ENCODE results near the gene PTPRN2.

The PTPRN2 gene

GRCh38 chr7:158270106-158270775 is 317.4 kb downstream of the PTPRN2 start:
- intact Hi-C loops (cut with DNase I), result no loop called here
- DNase-seq, result peak in 10 of 42 donors; percentile 4 to 37 (median 12)

GRCh38 chr7:158268816-158269535 is 318.6 kb downstream of the PTPRN2 start:
- peak in 16 of 42 donors; percentile 1 to 39 (median 10) for DNase-seq

GRCh38 chr7:158267742-158268435 is 319.7 kb downstream of the PTPRN2 start:
- DNase-seq, result peak in 16 of 42 donors; percentile 6 to 38 (median 14)
- intact Hi-C loops (cut with DNase I), result no loop called here

More at GRCh38 chr7:158268816-158269535, 318.6 kb downstream of the PTPRN2 start:
- intact Hi-C loops (cut with DNase I), result no loop called here

GRCh38 chr7:158266817-158267741 is 320.5 kb downstream of the PTPRN2 start:
- intact Hi-C loops (cut with DNase I), result no loop called here
- DNase-seq, result peak in 40 of 42 donors; percentile 30 to 93 (median 69)

GRCh38 chr7:158266426-158266816 is 321.2 kb downstream of the PTPRN2 start:
- intact Hi-C loops (cut with DNase I), result no loop called here
- peak in 13 of 42 donors; percentile 4 to 38 (median 11) for DNase-seq

GRCh38 chr7:158265743-158266080 is 321.9 kb downstream of the PTPRN2 start:
- DNase-seq, result peak in 7 of 42 donors; percentile 2 to 15 (median 7)
- intact Hi-C loops (cut with DNase I), result no loop called here

GRCh38 chr7:158264881-158265742 is 322.5 kb downstream of the PTPRN2 start:
- intact Hi-C loops (cut with DNase I), result no loop called here
- peak in 10 of 42 donors; percentile 1 to 35 (median 12) for DNase-seq

GRCh38 chr7:158263964-158264748 is 323.5 kb downstream of the PTPRN2 start:
- DNase-seq, result peak in 5 of 42 donors; percentile 2 to 23 (median 7)
- intact Hi-C loops (cut with DNase I), result no loop called here

- peak in 2 of 42 donors; percentile 9 to 12 for DNase-seq
- intact Hi-C loops (cut with DNase I), result no loop called here
Observed at GRCh38 chr7:158263110-158263963, 324.3 kb downstream of the PTPRN2 start.

GRCh38 chr7:158262284-158263109 is 325.1 kb downstream of the PTPRN2 start:
- intact Hi-C loops (cut with DNase I), result no loop called here
- no peak for DNase-seq

- peak in 1 of 42 donors; percentile 1 for DNase-seq
- intact Hi-C loops (cut with DNase I), result no loop called here
Observed at GRCh38 chr7:158261362-158262235, 326.0 kb downstream of the PTPRN2 start.

GRCh38 chr7:158260567-158261361 is 326.9 kb downstream of the PTPRN2 start:
- no peak for DNase-seq
- intact Hi-C loops (cut with DNase I), result no loop called here

GRCh38 chr7:158259671-158260418 is 327.8 kb downstream of the PTPRN2 start:
- no peak for DNase-seq
- intact Hi-C loops (cut with DNase I), result no loop called here

All from head of caudate nucleus (tissue), 42 donors.